HEK293 (cell line): ENCODE data around the gene CTAG1A.

ENCODE experiments used
- CTCF ChIA-PET: fragments of 350-600 bp; formaldehyde crosslinking; extraction: SDS; loops from one replicate; lab custom pipeline; 2021; ENCODE audit warnings: antibody characterized with exemption; lab: Yijun Ruan, JAX
- POLR2A ChIA-PET: fragments of 300-600 bp; formaldehyde crosslinking; extraction: SDS; loops from one replicate; lab custom pipeline; 2020; ENCODE audit warnings: antibody characterized with exemption, inconsistent platforms; lab: Yijun Ruan, JAX
- H3K27ac ChIP-seq: fragments of 200-500 bp; sonication (Bioruptor generic); 2 replicates; pipeline ENCODE4 v1.5.1; 2014; ENCODE audit warnings: low read depth, low read length, control low read depth, inconsistent platforms; ENCODE audit errors: extremely low read depth
- H3K36me3 ChIP-seq, 2 experiments: fragments of 200-500 bp in 1 of 2; sonication (Bioruptor generic) in 1 of 2; 1 replicate in 1 of 2; 2 replicates in 1 of 2; pipeline ENCODE4 v1.5.1; 2014 to 2017; ENCODE audit warnings: inconsistent platforms in 2 of 2, low read length in 2 of 2; ENCODE audit not compliant: control insufficient read depth in 2 of 2, insufficient read depth in 1 of 2
- H3K4me1 ChIP-seq: fragments of 200-500 bp; sonication (Bioruptor generic); 2 replicates; pipeline ENCODE4 v1.5.1; 2014; ENCODE audit warnings: mild to moderate bottlenecking, low read length, inconsistent platforms; ENCODE audit not compliant: control insufficient read depth, insufficient read depth
- H3K4me3 ChIP-seq: 2 replicates; pipeline ENCODE4 v1.5.1; 2011; ENCODE audit warnings: low read depth, mild to moderate bottlenecking, control low read depth, low read length, moderate library complexity
- H3K9me3 ChIP-seq: fragments of 200-500 bp; sonication (Bioruptor generic); 2 replicates; pipeline ENCODE4 v1.5.1; 2014; ENCODE audit warnings: low read depth, low read length, inconsistent platforms; ENCODE audit not compliant: control insufficient read depth, insufficient read depth
- IKZF3 ChIP-seq: fragments of 450-650 bp; IDR thresholded peaks from 2 replicates; pipeline ENCODE4 v1.5.0; 2018; ENCODE audit warnings: missing biosample characterization, mild to moderate bottlenecking, missing genetic modification characterization, moderate library complexity
- PRDM1 ChIP-seq: fragments of 450-650 bp; formaldehyde crosslinking; IDR thresholded peaks from 2 replicates; pipeline ENCODE4; 2016; ENCODE audit warnings: missing biosample characterization, missing genetic modification characterization
- RBAK ChIP-seq: fragments of 450-650 bp; formaldehyde crosslinking; IDR thresholded peaks from 2 replicates; pipeline ENCODE4 v1.5.1; 2016; ENCODE audit warnings: missing biosample characterization, missing genetic modification characterization
- WT1 ChIP-seq: fragments of 450-650 bp; formaldehyde crosslinking; IDR thresholded peaks from 2 replicates; pipeline ENCODE4 v1.5.1; 2016; ENCODE audit warnings: missing biosample characterization, missing genetic modification characterization
- ZFP41 ChIP-seq: fragments of 450-650 bp; formaldehyde crosslinking; IDR thresholded peaks from 2 replicates; pipeline ENCODE4 v1.5.1; 2016; ENCODE audit warnings: missing biosample characterization, missing genetic modification characterization, borderline replicate concordance
- ZNF169 ChIP-seq: fragments of 450-650 bp; formaldehyde crosslinking; IDR thresholded peaks from 2 replicates; pipeline ENCODE4 v1.5.1; 2016; ENCODE audit warnings: missing biosample characterization, missing genetic modification characterization
- ZNF174 ChIP-seq: fragments of 450-650 bp; formaldehyde crosslinking; IDR thresholded peaks from 2 replicates; pipeline ENCODE4 v1.5.0; 2017; ENCODE audit warnings: missing biosample characterization, mild to moderate bottlenecking, missing genetic modification characterization
- ZNF24 ChIP-seq: fragments of 450-650 bp; formaldehyde crosslinking; IDR thresholded peaks from 2 replicates; pipeline ENCODE4 v1.5.1; 2016; ENCODE audit warnings: missing biosample characterization, missing genetic modification characterization
- ZNF302 ChIP-seq: fragments of 450-650 bp; formaldehyde crosslinking; IDR thresholded peaks from 2 replicates; pipeline ENCODE4 v1.5.1; 2016; ENCODE audit warnings: missing biosample characterization, missing genetic modification characterization, low read depth
- ZNF335 ChIP-seq: fragments of 450-650 bp; formaldehyde crosslinking; conservative IDR thresholded peaks from 2 replicates; pipeline ENCODE4 v1.5.1; 2016; ENCODE audit warnings: missing biosample characterization, missing genetic modification characterization
- ZNF391 ChIP-seq: fragments of 450-650 bp; formaldehyde crosslinking; IDR thresholded peaks from 2 replicates; pipeline ENCODE4 v1.5.1; 2016; ENCODE audit warnings: low read depth, missing biosample characterization, missing genetic modification characterization, borderline replicate concordance
- ZNF473 ChIP-seq: fragments of 450-650 bp; formaldehyde crosslinking; IDR thresholded peaks from 2 replicates; pipeline ENCODE4 v1.5.1; 2017; ENCODE audit warnings: missing biosample characterization, missing genetic modification characterization
- ZNF48 ChIP-seq: fragments of 450-650 bp; formaldehyde crosslinking; IDR thresholded peaks from 2 replicates; pipeline ENCODE4 v1.5.1; 2016; ENCODE audit warnings: missing biosample characterization, missing genetic modification characterization
- ZNF514 ChIP-seq: fragments of 450-650 bp; formaldehyde crosslinking; IDR thresholded peaks from 2 replicates; pipeline ENCODE4 v1.5.1; 2016; ENCODE audit warnings: missing biosample characterization, missing genetic modification characterization
- ZNF560 ChIP-seq: fragments of 450-650 bp; formaldehyde crosslinking; IDR thresholded peaks from 2 replicates; pipeline ENCODE4 v1.5.1; 2017; ENCODE audit warnings: missing biosample characterization, missing genetic modification characterization, borderline replicate concordance
- ZNF596 ChIP-seq: fragments of 450-650 bp; IDR thresholded peaks from 2 replicates; pipeline ENCODE4 v1.5.0; 2018; ENCODE audit warnings: missing biosample characterization, mild to moderate bottlenecking, missing genetic modification characterization, moderate library complexity
- ZNF623 ChIP-seq: fragments of 450-650 bp; formaldehyde crosslinking; IDR thresholded peaks from 2 replicates; pipeline ENCODE4 v1.5.1; 2016; ENCODE audit warnings: missing biosample characterization, missing genetic modification characterization
- ZNF658 ChIP-seq: fragments of 450-650 bp; formaldehyde crosslinking; IDR thresholded peaks from 2 replicates; pipeline ENCODE4; 2016; ENCODE audit warnings: missing biosample characterization, missing genetic modification characterization
- ZNF747 ChIP-seq: fragments of 450-650 bp; formaldehyde crosslinking; IDR thresholded peaks from 2 replicates; pipeline ENCODE4 v1.5.1; 2016; ENCODE audit warnings: missing biosample characterization, missing genetic modification characterization
- ZNF76 ChIP-seq: fragments of 450-650 bp; formaldehyde crosslinking; IDR thresholded peaks from 2 replicates; pipeline ENCODE4; 2016; ENCODE audit warnings: low read depth, missing biosample characterization, missing genetic modification characterization, borderline replicate concordance
- ZNF776 ChIP-seq: fragments of 450-650 bp; formaldehyde crosslinking; IDR thresholded peaks from 2 replicates; pipeline ENCODE4 v1.5.0; 2017; ENCODE audit warnings: missing biosample characterization, missing genetic modification characterization, borderline replicate concordance
- ZNF785 ChIP-seq: fragments of 450-650 bp; formaldehyde crosslinking; IDR thresholded peaks from 2 replicates; pipeline ENCODE4 v1.5.1; 2016; ENCODE audit warnings: missing biosample characterization, missing genetic modification characterization
- ZNF830 ChIP-seq: fragments of 450-650 bp; IDR thresholded peaks from 2 replicates; pipeline ENCODE4 v1.5.0; 2018; ENCODE audit warnings: missing biosample characterization, missing genetic modification characterization, low read depth, mild to moderate bottlenecking, moderate library complexity
- ZSCAN16 ChIP-seq: fragments of 450-650 bp; formaldehyde crosslinking; IDR thresholded peaks from 2 replicates; pipeline ENCODE4 v1.5.1; 2016; ENCODE audit warnings: missing biosample characterization, missing genetic modification characterization
- TF ChIP-seq, protein P1 (sequence below): fragments of 450-650 bp; formaldehyde crosslinking; IDR thresholded peaks from 2 replicates; pipeline ENCODE4 v1.5.1; 2016; ENCODE audit warnings: missing biosample characterization, missing genetic modification characterization, borderline replicate concordance
- TF ChIP-seq, protein P2 (sequence below): fragments of 450-650 bp; formaldehyde crosslinking; IDR thresholded peaks from 2 replicates; pipeline ENCODE4 v1.5.1; 2017; ENCODE audit warnings: missing biosample characterization, missing genetic modification characterization

Gene CTAG1A

GRCh38 chrX:154599531-154599930 lies 14.6 kb downstream of the CTAG1A start:
- TF ChIP-seq ZNF785 (no peak), ZNF560 (tag by site-specific recombination) (no peak), ZNF169 (tag by site-specific recombination) (no peak), ZNF76 (tag by site-specific recombination) (no peak), IKZF3 (tag by site-specific recombination) (no peak), ZNF776 (tag by site-specific recombination) (no peak), ZNF596 (tag by site-specific recombination) (no peak), ZNF391 (tag by site-specific recombination) (no peak), ZNF335 (tag by site-specific recombination) (no peak), PRDM1 (tag by site-specific recombination) (no peak), ZNF48 (tag by site-specific recombination) (no peak), ZNF24 (tag by site-specific recombination) (no peak), ZNF473 (tag by site-specific recombination) (no peak), ZNF514 (tag by site-specific recombination) (no peak), ZNF623 (no peak)
- TF ChIP-seq, protein P1, sequence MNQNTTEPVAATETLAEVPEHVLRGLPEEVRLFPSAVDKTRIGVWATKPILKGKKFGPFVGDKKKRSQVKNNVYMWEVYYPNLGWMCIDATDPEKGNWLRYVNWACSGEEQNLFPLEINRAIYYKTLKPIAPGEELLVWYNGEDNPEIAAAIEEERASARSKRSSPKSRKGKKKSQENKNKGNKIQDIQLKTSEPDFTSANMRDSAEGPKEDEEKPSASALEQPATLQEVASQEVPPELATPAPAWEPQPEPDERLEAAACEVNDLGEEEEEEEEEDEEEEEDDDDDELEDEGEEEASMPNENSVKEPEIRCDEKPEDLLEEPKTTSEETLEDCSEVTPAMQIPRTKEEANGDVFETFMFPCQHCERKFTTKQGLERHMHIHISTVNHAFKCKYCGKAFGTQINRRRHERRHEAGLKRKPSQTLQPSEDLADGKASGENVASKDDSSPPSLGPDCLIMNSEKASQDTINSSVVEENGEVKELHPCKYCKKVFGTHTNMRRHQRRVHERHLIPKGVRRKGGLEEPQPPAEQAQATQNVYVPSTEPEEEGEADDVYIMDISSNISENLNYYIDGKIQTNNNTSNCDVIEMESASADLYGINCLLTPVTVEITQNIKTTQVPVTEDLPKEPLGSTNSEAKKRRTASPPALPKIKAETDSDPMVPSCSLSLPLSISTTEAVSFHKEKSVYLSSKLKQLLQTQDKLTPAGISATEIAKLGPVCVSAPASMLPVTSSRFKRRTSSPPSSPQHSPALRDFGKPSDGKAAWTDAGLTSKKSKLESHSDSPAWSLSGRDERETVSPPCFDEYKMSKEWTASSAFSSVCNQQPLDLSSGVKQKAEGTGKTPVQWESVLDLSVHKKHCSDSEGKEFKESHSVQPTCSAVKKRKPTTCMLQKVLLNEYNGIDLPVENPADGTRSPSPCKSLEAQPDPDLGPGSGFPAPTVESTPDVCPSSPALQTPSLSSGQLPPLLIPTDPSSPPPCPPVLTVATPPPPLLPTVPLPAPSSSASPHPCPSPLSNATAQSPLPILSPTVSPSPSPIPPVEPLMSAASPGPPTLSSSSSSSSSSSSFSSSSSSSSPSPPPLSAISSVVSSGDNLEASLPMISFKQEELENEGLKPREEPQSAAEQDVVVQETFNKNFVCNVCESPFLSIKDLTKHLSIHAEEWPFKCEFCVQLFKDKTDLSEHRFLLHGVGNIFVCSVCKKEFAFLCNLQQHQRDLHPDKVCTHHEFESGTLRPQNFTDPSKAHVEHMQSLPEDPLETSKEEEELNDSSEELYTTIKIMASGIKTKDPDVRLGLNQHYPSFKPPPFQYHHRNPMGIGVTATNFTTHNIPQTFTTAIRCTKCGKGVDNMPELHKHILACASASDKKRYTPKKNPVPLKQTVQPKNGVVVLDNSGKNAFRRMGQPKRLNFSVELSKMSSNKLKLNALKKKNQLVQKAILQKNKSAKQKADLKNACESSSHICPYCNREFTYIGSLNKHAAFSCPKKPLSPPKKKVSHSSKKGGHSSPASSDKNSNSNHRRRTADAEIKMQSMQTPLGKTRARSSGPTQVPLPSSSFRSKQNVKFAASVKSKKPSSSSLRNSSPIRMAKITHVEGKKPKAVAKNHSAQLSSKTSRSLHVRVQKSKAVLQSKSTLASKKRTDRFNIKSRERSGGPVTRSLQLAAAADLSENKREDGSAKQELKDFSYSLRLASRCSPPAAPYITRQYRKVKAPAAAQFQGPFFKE (tag by site-specific recombination), result no peak
- TF ChIP-seq, protein P2, sequence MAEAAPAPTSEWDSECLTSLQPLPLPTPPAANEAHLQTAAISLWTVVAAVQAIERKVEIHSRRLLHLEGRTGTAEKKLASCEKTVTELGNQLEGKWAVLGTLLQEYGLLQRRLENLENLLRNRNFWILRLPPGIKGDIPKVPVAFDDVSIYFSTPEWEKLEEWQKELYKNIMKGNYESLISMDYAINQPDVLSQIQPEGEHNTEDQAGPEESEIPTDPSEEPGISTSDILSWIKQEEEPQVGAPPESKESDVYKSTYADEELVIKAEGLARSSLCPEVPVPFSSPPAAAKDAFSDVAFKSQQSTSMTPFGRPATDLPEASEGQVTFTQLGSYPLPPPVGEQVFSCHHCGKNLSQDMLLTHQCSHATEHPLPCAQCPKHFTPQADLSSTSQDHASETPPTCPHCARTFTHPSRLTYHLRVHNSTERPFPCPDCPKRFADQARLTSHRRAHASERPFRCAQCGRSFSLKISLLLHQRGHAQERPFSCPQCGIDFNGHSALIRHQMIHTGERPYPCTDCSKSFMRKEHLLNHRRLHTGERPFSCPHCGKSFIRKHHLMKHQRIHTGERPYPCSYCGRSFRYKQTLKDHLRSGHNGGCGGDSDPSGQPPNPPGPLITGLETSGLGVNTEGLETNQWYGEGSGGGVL (tag by site-specific recombination), result no peak
- ChIA-PET CTCF (interaction anchor here (0.6 to 0.9 kb wide), 2 partner anchors 52 to 151 kb away, joined by 3 to 5 read pairs; no protein-coding TSS in a partner anchor), POLR2A (no interaction called here)
- Histone ChIP-seq H3K9me3 (no peaks in the 10 kb centered on the region), H3K27ac (no peak overlapping the region), H3K4me1 (no peaks in the 10 kb centered on the region), H3K4me3 (no peak overlapping the region), H3K36me3 (no peaks in the 10 kb centered on the region)

- H3K27ac ChIP-seq, result no peak overlapping the region
- CTCF ChIA-PET, result no interaction called here
- no peaks in the 10 kb centered on the region for H3K36me3 ChIP-seq
- H3K4me3 ChIP-seq, result no peak overlapping the region
- POLR2A ChIA-PET, result interaction anchor here (1.0 kb wide), 1 partner anchor 110 kb away, joined by 3 read pairs; the partner anchor contains the start of gene SLC10A3
- no peaks in the 10 kb centered on the region for H3K9me3 ChIP-seq
- H3K4me1 ChIP-seq, result no peaks in the 10 kb centered on the region
- TF ChIP-seq ZFP41, result no peak
- no peak for TF ChIP-seq ZNF658 (tag by site-specific recombination)
- TF ChIP-seq ZNF747 (tag by site-specific recombination), result no peak
- no peak for TF ChIP-seq RBAK (tag by site-specific recombination)
- TF ChIP-seq ZNF174 (tag by site-specific recombination), result no peak
- no peak for TF ChIP-seq ZSCAN16 (tag by site-specific recombination)
- TF ChIP-seq, protein P2 (tag by site-specific recombination), result no peak; the same call in 1 of the 2 replicates
- TF ChIP-seq ZNF830 (tag by site-specific recombination), result no peak
- TF ChIP-seq ZNF302, result no peak
- TF ChIP-seq WT1, result no peak
Observed at GRCh38 chrX:154600759-154601374, 15.9 kb downstream of the CTAG1A start.
